Gastrocnemius medialis (tissue), 4 donors: ENCODE data around the gene ACTL6B.

Source experiments
- CTCF ChIP-seq, 5 experiments: fragments of 450-650 bp in 3 of 5; fragments of 200-600 bp in 2 of 5; sonication (generic) in 2 of 5; IDR thresholded peaks in 4 of 5; conservative IDR thresholded peaks in 1 of 5; 1 replicate in 4 of 5; 2 replicates in 1 of 5; pipeline ENCODE4 v1.5.1; 2016 to 2019; ENCODE audit warnings: antibody characterized with exemption in 5 of 5, mild to moderate bottlenecking in 3 of 5, moderate library complexity in 3 of 5
- POLR2A ChIP-seq, 2 donors: fragments of 450-650 bp; IDR thresholded peaks; one replicate each; pipeline ENCODE4 v1.6.1; 2017; ENCODE audit warnings: antibody characterized with exemption in 2 of 2, mild to moderate bottlenecking in 2 of 2, moderate library complexity in 2 of 2

GRCh38 chr7:100675581-100676350, 19.5 kb upstream of the ACTL6B start:
- no peak for TF ChIP-seq CTCF (IDR thresholded peaks at IDR 0.05 in 4 of 5, conservative IDR thresholded peaks at IDR 0.05 in 1 of 5)
- TF ChIP-seq POLR2A (IDR thresholded peaks at IDR 0.05) = peak; percentile 64 to 72
